Bronchus fibroblast of lung (primary cell): ENCODE data around the gene DERL3. TPM values are rescaled to one million over a fixed set of nuclear protein-coding genes. Genes with fewer than 3 reads are reported as not detected.

Source experiments
- total RNA-seq: library from RNA; depleted of rRNA; stranded (reverse); fragments of >200 nt; gene quantifications from 2 replicates; pipeline ENCODE4 v1.2.3, GENCODE V29; 2015

The DERL3 gene
- 1.3 and 1.5 TPM in 2 replicates for total RNA-seq

DNA sequence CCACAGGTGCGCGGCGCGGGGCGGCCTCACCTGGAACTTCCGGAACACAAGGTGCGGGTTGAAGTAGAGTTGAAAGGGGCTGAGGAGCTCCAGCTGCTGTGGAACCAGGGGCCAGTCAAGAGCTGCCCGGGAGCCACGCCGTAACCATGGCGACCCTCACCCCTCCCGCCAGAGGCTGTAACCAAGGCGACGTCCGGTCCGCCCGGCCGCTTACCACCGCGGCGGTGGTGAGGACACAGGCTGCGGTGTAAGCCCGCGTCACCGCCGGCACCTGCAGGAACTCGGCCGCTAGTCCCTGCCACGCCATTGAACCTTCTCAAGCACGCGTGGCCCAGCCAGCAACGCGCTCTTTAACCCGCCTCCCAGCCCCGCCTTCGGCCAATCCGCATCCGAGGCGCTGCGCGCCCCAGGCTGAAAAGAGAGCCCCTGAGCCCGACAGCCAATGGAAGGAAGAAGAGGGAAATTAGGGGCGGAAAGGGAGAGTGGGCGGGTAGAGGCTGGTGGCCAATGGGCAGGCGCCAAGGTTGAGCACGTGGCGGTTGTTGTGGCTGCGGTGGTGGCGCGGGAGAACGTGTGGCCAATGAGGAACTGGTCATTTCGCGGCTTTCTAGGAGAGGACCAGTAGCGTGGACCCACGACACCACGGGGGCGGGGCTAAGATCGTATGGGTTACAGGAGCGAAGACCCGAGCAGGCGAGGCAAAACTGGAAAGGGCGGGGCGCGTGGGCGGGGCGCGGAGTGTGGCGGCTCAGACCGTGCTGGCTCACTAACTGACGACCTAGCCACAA is at the start of gene DERL3:
Gene DERL3, minus strand, starts transcription at position 326 of the 788 bp plus-strand sequence. Its CDS starts 19 bp downstream, at position 307.

DNA sequence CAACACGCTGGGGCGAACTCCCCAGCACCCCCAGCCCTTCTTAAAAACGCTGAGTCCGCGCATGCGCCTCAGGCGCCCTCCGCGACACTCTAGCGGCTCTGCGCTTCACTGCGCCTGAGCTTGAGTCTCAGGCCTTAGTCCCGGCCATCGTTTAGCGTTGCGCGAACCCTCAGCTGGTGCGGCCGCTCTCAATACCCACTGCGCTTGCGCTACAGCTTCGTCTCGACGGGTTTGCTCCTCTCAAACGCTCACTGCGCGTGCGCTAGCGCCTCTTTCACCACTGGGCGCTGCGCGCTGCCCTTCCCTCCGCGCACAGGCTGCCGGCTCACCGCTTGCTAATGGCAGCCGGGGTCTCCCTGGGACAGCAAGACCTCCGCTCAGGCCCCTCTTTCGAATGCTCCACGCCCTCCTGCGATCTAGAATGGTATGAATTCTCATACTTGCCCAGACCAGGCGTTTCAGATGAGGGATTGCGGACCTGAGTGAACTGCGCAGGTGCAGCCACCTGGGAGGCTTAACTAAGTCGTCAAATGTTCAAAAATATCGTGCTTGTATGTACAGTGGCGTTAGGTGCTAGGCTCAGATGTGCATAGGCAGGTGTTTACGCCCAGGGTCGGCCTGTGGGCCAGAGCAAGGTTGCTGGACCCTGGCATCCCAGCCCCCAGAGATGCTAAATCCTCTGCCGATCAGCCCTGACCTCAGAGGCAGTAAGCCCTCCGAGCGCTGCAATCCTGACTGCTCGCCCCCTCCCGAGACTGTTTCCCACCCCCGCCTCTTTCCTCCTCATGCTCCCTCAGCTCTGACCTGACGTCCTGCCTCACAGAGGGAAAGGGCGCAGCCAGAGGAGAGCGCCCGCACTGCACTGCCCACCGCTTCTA is 19.0 kb upstream of the DERL3 start, which contains the start of gene SLC2A11:
Gene SLC2A11, plus strand, starts transcription at position 270 of the 878 bp plus-strand sequence. Its CDS starts 125 bp downstream, at position 395.

DNA sequence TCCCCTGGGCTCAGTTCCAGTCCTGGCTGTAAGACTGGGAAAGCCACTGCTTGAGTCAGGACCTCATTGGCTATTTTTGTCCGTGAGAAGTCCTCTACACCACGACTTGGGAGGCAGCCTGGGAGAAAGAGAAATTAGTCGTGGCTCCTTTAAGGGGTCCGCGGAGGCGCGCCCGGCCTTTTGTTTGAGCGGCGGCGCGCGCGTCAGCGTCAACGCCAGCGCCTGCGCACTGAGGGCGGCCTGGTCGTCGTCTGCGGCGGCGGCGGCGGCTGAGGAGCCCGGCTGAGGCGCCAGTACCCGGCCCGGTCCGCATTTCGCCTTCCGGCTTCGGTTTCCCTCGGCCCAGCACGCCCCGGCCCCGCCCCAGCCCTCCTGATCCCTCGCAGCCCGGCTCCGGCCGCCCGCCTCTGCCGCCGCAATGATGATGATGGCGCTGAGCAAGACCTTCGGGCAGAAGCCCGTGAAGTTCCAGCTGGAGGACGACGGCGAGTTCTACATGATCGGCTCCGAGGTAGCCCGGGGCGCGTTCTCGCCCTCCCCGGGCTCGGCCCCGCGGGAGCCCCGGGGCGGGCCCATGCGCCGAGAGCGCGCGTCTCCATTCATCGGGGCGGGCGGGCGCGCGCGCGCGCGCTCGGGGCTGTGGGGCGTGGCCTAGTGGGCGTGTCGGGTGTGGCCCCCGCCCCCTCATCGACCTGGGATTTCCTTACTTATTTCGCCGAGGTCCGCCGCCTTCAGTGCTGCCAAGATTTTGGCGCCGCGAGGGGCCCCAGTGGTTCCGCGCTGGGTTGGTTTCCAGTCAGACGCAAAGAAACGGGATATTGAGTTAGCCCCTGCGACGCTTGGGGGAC is 51.8 kb downstream of the DERL3 start, which contains the start of gene SMARCB1:
Gene SMARCB1, plus strand, starts transcription at position 215 of the 848 bp plus-strand sequence. Its CDS starts 204 bp downstream, at position 419.

Other genes with a start within 250 kb of the DERL3 start
- gene DRICH1, start 206.7 kb downstream of the DERL3 start, total RNA-seq = not detected in 2 replicates
- gene RGL4, start 148.0 kb downstream of the DERL3 start, total RNA-seq = not detected in 2 replicates
- gene ZNF70, start 87.9 kb downstream of the DERL3 start, total RNA-seq = 3.6 and 3.9 TPM in 2 replicates
- gene VPREB3, start 84.6 kb downstream of the DERL3 start, total RNA-seq = not detected in 2 replicates
- gene C22orf15, start 76.0 kb downstream of the DERL3 start, total RNA-seq = 1.2 and 1.3 TPM in 2 replicates
- gene CHCHD10, start 71.0 kb downstream of the DERL3 start, total RNA-seq = 4.9 and 8.5 TPM in 2 replicates
- gene MMP11, start 66.2 kb downstream of the DERL3 start, total RNA-seq = 4.5 and 5.4 TPM in 2 replicates
- 141 and 150 TPM in 2 replicates for gene SMARCB1, start 52.0 kb downstream of the DERL3 start, total RNA-seq
- 3.7 and 4.0 TPM in 2 replicates for gene SLC2A11, start 18.9 kb upstream of the DERL3 start, total RNA-seq
- 677 and 718 TPM in 2 replicates for gene MIF, start 55.4 kb upstream of the DERL3 start, total RNA-seq
- 28.9 and 31.1 TPM in 2 replicates for gene GSTT2B, start 122.2 kb upstream of the DERL3 start, total RNA-seq
- 0.50 and 0.59 TPM in 2 replicates for gene DDTL, start 127.9 kb upstream of the DERL3 start, total RNA-seq
- 134 and 147 TPM in 2 replicates for gene DDT, start 135.4 kb upstream of the DERL3 start, total RNA-seq
- gene GSTT2, start 141.1 kb upstream of the DERL3 start, total RNA-seq = 2.4 and 3.9 TPM in 2 replicates
- gene GSTT4, start 166.4 kb upstream of the DERL3 start, total RNA-seq = not detected in 2 replicates
- gene CABIN1, start 172.3 kb upstream of the DERL3 start, total RNA-seq = 35.1 and 36.5 TPM in 2 replicates